Activated CD8-positive, alpha-beta memory T cell treated with anti-CD3 and anti-CD28 coated beads, Interleukin-2, amount 10 ng/mL, durations not matched to agents 7 days and 5 days (primary cell): Measurements from ENCODE around the gene SERPINB1. TPM values are rescaled to one million over a fixed set of nuclear protein-coding genes. Genes with fewer than 3 reads are reported as not detected.

Experiments
- ATAC-seq: fragments of 150-1000 bp; cut with Tn5 transposase; one replicate; pipeline ENCODE4 v1.10.0; 2021; ENCODE audit warnings: moderate library complexity
- CTCF ChIA-PET: fragments of 350-600 bp; sonication (Branson Sonifier 250); formaldehyde crosslinking; loops from one replicate; lab custom pipeline; 2021; ENCODE audit warnings: antibody characterized with exemption; lab: Charles Lee
- DNase-seq: peaks from one replicate; pipeline ENCODE4 v3.0.0-alpha.2; 2020
- H3K27ac Mint-ChIP-seq: one replicate; pipeline ENCODE4 v1.8.0; 2021; ENCODE audit warnings: mild to moderate bottlenecking, mixed read lengths
- H3K27me3 Mint-ChIP-seq: one replicate; pipeline ENCODE4 v1.8.0; 2021; ENCODE audit warnings: mixed read lengths
- H3K36me3 Mint-ChIP-seq: one replicate; pipeline ENCODE4 v1.8.0; 2021; ENCODE audit warnings: mild to moderate bottlenecking, mixed read lengths
- H3K4me1 Mint-ChIP-seq: one replicate; pipeline ENCODE4 v1.8.0; 2021; ENCODE audit warnings: mixed read lengths
- H3K4me3 Mint-ChIP-seq: one replicate; pipeline ENCODE4 v1.8.0; 2021; ENCODE audit warnings: mild to moderate bottlenecking, moderate library complexity, mixed read lengths
- H3K9me3 Mint-ChIP-seq: one replicate; pipeline ENCODE4 v1.8.0; 2022; ENCODE audit warnings: low read depth, mixed read lengths
- total RNA-seq, 2 experiments: library from RNA; stranded (reverse); gene quantifications; one replicate each; pipeline ENCODE4 v1.2.3, GENCODE V29; 2021

The SERPINB1 gene
- total RNA-seq, 2 experiments from 2014 or later, result 55.2 to 65.7 TPM

- Mint-ChIP-seq H3K36me3 (peaks cover 2% of the 10 kb centered on the region), H3K4me3 (no peak overlapping the region), H3K4me1 (peaks cover 76% of the 10 kb centered on the region), H3K27ac (peak overlapping the region; percentile 50), H3K27me3 (no peaks in the 10 kb centered on the region), H3K9me3 (no peaks in the 10 kb centered on the region)
- no peak for ATAC-seq
- CTCF ChIA-PET, result no interaction called here
- DNase-seq, result no peak
Measured at GRCh38 chr6:2852921-2853322, 11.3 kb upstream of the SERPINB1 start.

GRCh38 chr6:2852514-2852855 lies 10.8 kb upstream of the SERPINB1 start:
- Mint-ChIP-seq H3K36me3 (peaks cover 2% of the 10 kb centered on the region), H3K4me3 (no peak overlapping the region), H3K9me3 (no peaks in the 10 kb centered on the region), H3K4me1 (peaks cover 72% of the 10 kb centered on the region), H3K27me3 (no peaks in the 10 kb centered on the region), H3K27ac (peak overlapping the region; percentile 50)
- CTCF ChIA-PET, result no interaction called here
- no peak for ATAC-seq
- DNase-seq, result no peak

GRCh38 chr6:2851727-2852513 lies 10.3 kb upstream of the SERPINB1 start:
- CTCF ChIA-PET, result interaction anchor here (0.9 to 3.5 kb wide), 4 partner anchors 10 to 136 kb away, joined by 3 to 20 read pairs (median 8); partner anchors contain the start of genes SERPINB1 and SERPINB9
- Mint-ChIP-seq H3K27ac (no peak overlapping the region), H3K4me3 (no peak overlapping the region), H3K9me3 (no peaks in the 10 kb centered on the region), H3K36me3 (peaks cover 2% of the 10 kb centered on the region), H3K4me1 (peaks cover 69% of the 10 kb centered on the region), H3K27me3 (no peaks in the 10 kb centered on the region)
- DNase-seq (no peak), ATAC-seq (no peak)

GRCh38 chr6:2850538-2851113 lies 9.0 kb upstream of the SERPINB1 start:
- H3K27ac Mint-ChIP-seq, result peak overlapping the region; percentile 28
- CTCF ChIA-PET, result interaction anchor here (0.9 to 6.9 kb wide), 6 partner anchors 9 to 82 kb away, joined by 3 to 96 read pairs (median 8); partner anchors contain the start of genes SERPINB1 and SERPINB9
- no peak for ATAC-seq
- no peak for DNase-seq
- no peaks in the 10 kb centered on the region for H3K27me3 Mint-ChIP-seq
- peaks cover 69% of the 10 kb centered on the region for H3K4me1 Mint-ChIP-seq
- no peaks in the 10 kb centered on the region for H3K9me3 Mint-ChIP-seq
- no peak overlapping the region for H3K4me3 Mint-ChIP-seq
- H3K36me3 Mint-ChIP-seq, result peaks cover 2% of the 10 kb centered on the region

- H3K36me3 Mint-ChIP-seq, result peaks cover 2% of the 10 kb centered on the region
- H3K9me3 Mint-ChIP-seq, result no peaks in the 10 kb centered on the region
- H3K27ac Mint-ChIP-seq, result peak overlapping the region; percentile 17
- ATAC-seq, result peak; percentile 54
- peaks cover 54% of the 10 kb centered on the region for H3K4me1 Mint-ChIP-seq
- CTCF ChIA-PET, result interaction anchor here (0.8 to 6.9 kb wide), 10 partner anchors 9 to 140 kb away, joined by 3 to 96 read pairs (median 12); no protein-coding TSS in a partner anchor
- H3K27me3 Mint-ChIP-seq, result no peaks in the 10 kb centered on the region
- peak overlapping the region; percentile 3 for H3K4me3 Mint-ChIP-seq
- DNase-seq, result peak; percentile 82
Measured at GRCh38 chr6:2848851-2849250, 7.2 kb upstream of the SERPINB1 start.

GRCh38 chr6:2845880-2846208 lies 4.2 kb upstream of the SERPINB1 start:
- no peak for DNase-seq

GRCh38 chr6:2844008-2844407 lies 2.3 kb upstream of the SERPINB1 start:
- Mint-ChIP-seq H3K27ac (no peak overlapping the region), H3K4me3 (no peak overlapping the region), H3K27me3 (no peaks in the 10 kb centered on the region), H3K9me3 (no peaks in the 10 kb centered on the region), H3K4me1 (peaks cover 72% of the 10 kb centered on the region), H3K36me3 (peaks cover 13% of the 10 kb centered on the region)
- no peak for ATAC-seq
- no peak for DNase-seq
- CTCF ChIA-PET, result interaction anchor here (1.0 to 5.6 kb wide), 3 partner anchors 53 to 89 kb away, joined by 6 to 76 read pairs (median 53); no protein-coding TSS in a partner anchor

More at GRCh38 chr6:2845880-2846208, 4.2 kb upstream of the SERPINB1 start:
- CTCF ChIA-PET, result interaction anchor here (0.7 to 6.9 kb wide), 38 partner anchors 9 to 218 kb away, joined by 3 to 115 read pairs (median 6); partner anchors contain the start of genes NQO2 and SERPINB9
- Mint-ChIP-seq H3K27me3 (no peaks in the 10 kb centered on the region), H3K36me3 (no peaks in the 10 kb centered on the region), H3K4me1 (peaks cover 60% of the 10 kb centered on the region), H3K9me3 (no peaks in the 10 kb centered on the region), H3K4me3 (peak overlapping the region; percentile 63), H3K27ac (peak overlapping the region; percentile 78)
- no peak for ATAC-seq

- no peak overlapping the region for H3K27ac Mint-ChIP-seq
- H3K4me1 Mint-ChIP-seq, result peaks cover 67% of the 10 kb centered on the region
- no peak overlapping the region for H3K4me3 Mint-ChIP-seq
- no peaks in the 10 kb centered on the region for H3K27me3 Mint-ChIP-seq
- CTCF ChIA-PET, result interaction anchor here (1.0 to 5.6 kb wide), 4 partner anchors 52 to 90 kb away, joined by 3 to 76 read pairs (median 30); no protein-coding TSS in a partner anchor
- DNase-seq (peak; percentile 28), ATAC-seq (no peak)
- H3K9me3 Mint-ChIP-seq, result no peaks in the 10 kb centered on the region
- peaks cover 16% of the 10 kb centered on the region for H3K36me3 Mint-ChIP-seq
Measured at GRCh38 chr6:2843138-2843740, 1.6 kb upstream of the SERPINB1 start.

GRCh38 chr6:2842139-2842552 lies 483 bp upstream of the SERPINB1 start:
- H3K4me1 Mint-ChIP-seq, result peaks cover 69% of the 10 kb centered on the region
- CTCF ChIA-PET, result interaction anchor here (0.7 to 5.6 kb wide), 29 partner anchors 9 to 222 kb away, joined by 3 to 76 read pairs (median 5); no protein-coding TSS in a partner anchor
- peak overlapping the region; percentile 83 for H3K27ac Mint-ChIP-seq
- H3K4me3 Mint-ChIP-seq, result peak overlapping the region; percentile 89
- ATAC-seq (no peak), DNase-seq (no peak)
- no peaks in the 10 kb centered on the region for H3K27me3 Mint-ChIP-seq
- no peaks in the 10 kb centered on the region for H3K9me3 Mint-ChIP-seq
- H3K36me3 Mint-ChIP-seq, result peaks cover 24% of the 10 kb centered on the region

GRCh38 chr6:2840749-2841061 lies 958 bp downstream of the SERPINB1 start:
- H3K4me1 Mint-ChIP-seq, result peaks cover 61% of the 10 kb centered on the region
- peak overlapping the region; percentile 89 for H3K4me3 Mint-ChIP-seq
- no peak for ATAC-seq
- DNase-seq, result no peak
- H3K9me3 Mint-ChIP-seq, result no peaks in the 10 kb centered on the region
- CTCF ChIA-PET, result interaction anchor here (1.1 to 5.6 kb wide), 15 partner anchors 13 to 223 kb away, joined by 3 to 76 read pairs (median 12); no protein-coding TSS in a partner anchor
- H3K27ac Mint-ChIP-seq, result peak overlapping the region; percentile 83
- no peaks in the 10 kb centered on the region for H3K27me3 Mint-ChIP-seq
- H3K36me3 Mint-ChIP-seq, result peaks cover 36% of the 10 kb centered on the region

- CTCF ChIA-PET, result interaction anchor here (0.8 to 5.6 kb wide), 11 partner anchors 13 to 148 kb away, joined by 3 to 76 read pairs (median 16); no protein-coding TSS in a partner anchor
- H3K9me3 Mint-ChIP-seq, result no peaks in the 10 kb centered on the region
- no peak for DNase-seq
- peak overlapping the region; percentile 89 for H3K4me3 Mint-ChIP-seq
- peaks cover 60% of the 10 kb centered on the region for H3K4me1 Mint-ChIP-seq
- no peak for ATAC-seq
- no peak overlapping the region for H3K27ac Mint-ChIP-seq
- peaks cover 41% of the 10 kb centered on the region for H3K36me3 Mint-ChIP-seq
- H3K27me3 Mint-ChIP-seq, result no peaks in the 10 kb centered on the region
Measured at GRCh38 chr6:2839982-2840748, 1.5 kb downstream of the SERPINB1 start.

- DNase-seq (no peak), ATAC-seq (no peak)
- Mint-ChIP-seq H3K4me1 (peaks cover 60% of the 10 kb centered on the region), H3K27ac (peak overlapping the region; percentile 22), H3K36me3 (peaks cover 48% of the 10 kb centered on the region), H3K27me3 (no peaks in the 10 kb centered on the region), H3K4me3 (peak overlapping the region; percentile 89), H3K9me3 (peaks cover under 1% of the 10 kb centered on the region)
- CTCF ChIA-PET, result interaction anchor here (0.8 to 5.6 kb wide), 9 partner anchors 12 to 149 kb away, joined by 3 to 76 read pairs (median 18); no protein-coding TSS in a partner anchor
Measured at GRCh38 chr6:2839195-2839981, 2.3 kb downstream of the SERPINB1 start.
